HUES64 (cell line): ENCODE results near the gene TNS3.

ENCODE experiments used
- H3K27ac ChIP-seq: 2 replicates; pipeline ENCODE4 v1.7.0; 2013; ENCODE audit warnings: low read depth, low read length, inconsistent platforms
- H3K27me3 ChIP-seq: 2 replicates; pipeline ENCODE4 v1.6.1; 2013; ENCODE audit warnings: mild to moderate bottlenecking, low read length; ENCODE audit not compliant: insufficient read depth
- H3K36me3 ChIP-seq: 2 replicates; pipeline ENCODE4 v1.6.1; 2013; ENCODE audit warnings: mild to moderate bottlenecking, low read length; ENCODE audit not compliant: insufficient read depth
- H3K4me1 ChIP-seq: 2 replicates; pipeline ENCODE4 v1.6.1; 2013; ENCODE audit warnings: mild to moderate bottlenecking, low read length, moderate library complexity; ENCODE audit not compliant: insufficient read depth
- H3K4me3 ChIP-seq: 2 replicates; pipeline ENCODE4 v1.5.1; 2013; ENCODE audit warnings: mild to moderate bottlenecking, low read length, moderate library complexity
- H3K9ac ChIP-seq: 2 replicates; pipeline ENCODE4 v1.6.1; 2013; ENCODE audit warnings: mild to moderate bottlenecking, low read depth, low read length
- H3K9me3 ChIP-seq: 2 replicates; pipeline ENCODE4 v1.6.1; 2013; ENCODE audit warnings: low read depth, low read length; ENCODE audit not compliant: insufficient read depth
- WGBS: fragments of 150-250, 120-280 bp; methylation state at CpG from one replicate; pipeline ENCODE4 v1.1.7; 2013; ENCODE audit warnings: missing lambda C conversion rate; 5-methylcytosine and 5-hydroxymethylcytosine counted together

Gene TNS3

GRCh38 chr7:47301105-47301477, 280.8 kb downstream of the TNS3 start:
- Histone ChIP-seq H3K4me3 (no peak overlapping the region), H3K27ac (no peak overlapping the region), H3K4me1 (no peaks in the 10 kb centered on the region), H3K27me3 (no peaks in the 10 kb centered on the region), H3K9ac (no peak overlapping the region), H3K9me3 (no peaks in the 10 kb centered on the region), H3K36me3 (peaks cover 18% of the 10 kb centered on the region)
- 64% methylated on average over 6 of the region's 6 CpGs for WGBS

- 95% methylated on average over 11 of the region's 11 CpGs for WGBS
- Histone ChIP-seq H3K4me1 (no peaks in the 10 kb centered on the region), H3K27me3 (no peaks in the 10 kb centered on the region), H3K4me3 (no peak overlapping the region), H3K36me3 (peaks cover 21% of the 10 kb centered on the region), H3K9me3 (no peaks in the 10 kb centered on the region), H3K27ac (no peak overlapping the region), H3K9ac (no peak overlapping the region)
Measured at GRCh38 chr7:47300472-47301104, 281.3 kb downstream of the TNS3 start.

DNA sequence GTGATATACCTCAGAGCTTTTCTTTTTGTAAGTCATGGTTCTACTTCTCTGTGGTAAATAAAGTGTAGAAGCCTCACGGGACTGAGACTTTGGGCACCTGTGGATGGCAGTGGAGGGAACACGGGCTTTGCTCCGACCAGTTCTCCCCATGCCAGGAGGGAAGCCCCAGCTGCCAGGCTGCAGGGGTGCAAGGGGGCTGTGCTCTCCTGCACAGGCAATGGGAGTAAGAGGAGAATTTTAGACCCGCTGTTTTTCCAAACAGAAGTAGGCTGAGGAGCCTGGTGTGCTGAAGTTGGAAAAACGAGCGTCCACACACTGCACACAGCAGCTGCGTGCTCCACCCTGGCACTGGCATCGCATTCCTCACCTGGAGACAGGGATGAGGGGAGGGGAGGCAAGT, 282.4 kb downstream of the TNS3 start:
- no peaks in the 10 kb centered on the region for H3K9me3 ChIP-seq
- WGBS, result 97% methylated on average over 8 of the region's 8 CpGs
- peaks cover 21% of the 10 kb centered on the region for H3K36me3 ChIP-seq
- H3K9ac ChIP-seq, result no peak overlapping the region
- H3K27ac ChIP-seq, result no peak overlapping the region
- H3K4me1 ChIP-seq, result no peaks in the 10 kb centered on the region
- H3K27me3 ChIP-seq, result no peaks in the 10 kb centered on the region
- H3K4me3 ChIP-seq, result no peak overlapping the region

- Histone ChIP-seq H3K9me3 (no peaks in the 10 kb centered on the region), H3K36me3 (peaks cover 21% of the 10 kb centered on the region), H3K4me3 (no peak overlapping the region), H3K27me3 (no peaks in the 10 kb centered on the region), H3K4me1 (no peaks in the 10 kb centered on the region), H3K9ac (no peak overlapping the region), H3K27ac (no peak overlapping the region)
- 95% methylated on average over 12 of the region's 12 CpGs for WGBS
Measured at GRCh38 chr7:47298636-47299035, 283.3 kb downstream of the TNS3 start.

GRCh38 chr7:47297120-47297519, 284.8 kb downstream of the TNS3 start:
- WGBS, result 93% methylated on average over 8 of the region's 8 CpGs
- Histone ChIP-seq H3K27me3 (no peaks in the 10 kb centered on the region), H3K36me3 (peaks cover 34% of the 10 kb centered on the region), H3K4me1 (no peaks in the 10 kb centered on the region), H3K27ac (no peak overlapping the region), H3K4me3 (no peak overlapping the region), H3K9ac (no peak overlapping the region), H3K9me3 (no peaks in the 10 kb centered on the region)

DNA sequence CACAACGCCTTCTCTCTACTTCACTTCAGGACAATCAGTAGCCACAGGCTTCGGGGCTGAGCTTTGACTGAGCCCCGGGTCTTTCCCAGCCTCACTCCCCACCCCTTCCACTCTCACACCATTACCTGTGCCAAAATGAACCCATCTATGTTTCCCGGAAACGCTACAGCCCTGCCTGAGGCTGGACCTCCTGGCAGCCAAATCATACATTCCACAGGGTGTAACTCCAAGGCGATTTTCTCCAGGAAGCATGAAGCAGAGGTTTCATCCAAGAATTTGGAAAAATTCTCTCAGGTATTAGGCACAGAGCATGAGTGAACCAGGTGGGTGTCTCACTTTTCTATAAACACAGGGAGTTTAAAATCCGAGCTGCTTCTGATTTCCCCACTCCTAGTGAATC, 286.3 kb downstream of the TNS3 start:
- Histone ChIP-seq H3K36me3 (peaks cover 41% of the 10 kb centered on the region), H3K27me3 (no peaks in the 10 kb centered on the region), H3K9me3 (no peaks in the 10 kb centered on the region), H3K27ac (no peak overlapping the region), H3K4me1 (no peaks in the 10 kb centered on the region), H3K9ac (no peak overlapping the region), H3K4me3 (no peak overlapping the region)
- WGBS, result 89% methylated on average over 7 of the region's 7 CpGs

- Histone ChIP-seq H3K4me1 (no peaks in the 10 kb centered on the region), H3K36me3 (peaks cover 46% of the 10 kb centered on the region), H3K27me3 (no peaks in the 10 kb centered on the region), H3K9ac (no peak overlapping the region), H3K4me3 (no peak overlapping the region), H3K9me3 (no peaks in the 10 kb centered on the region), H3K27ac (no peak overlapping the region)
- 94% methylated on average over 4 of the region's 4 CpGs for WGBS
Measured at GRCh38 chr7:47294556-47295222, 287.2 kb downstream of the TNS3 start.

- no peak overlapping the region for H3K27ac ChIP-seq
- H3K4me1 ChIP-seq, result no peaks in the 10 kb centered on the region
- peaks cover 52% of the 10 kb centered on the region for H3K36me3 ChIP-seq
- H3K4me3 ChIP-seq, result no peak overlapping the region
- WGBS, result 90% methylated on average over 6 of the region's 6 CpGs
- no peak overlapping the region for H3K9ac ChIP-seq
- H3K9me3 ChIP-seq, result no peaks in the 10 kb centered on the region
- H3K27me3 ChIP-seq, result no peaks in the 10 kb centered on the region
Measured at GRCh38 chr7:47293884-47294555, 287.9 kb downstream of the TNS3 start.

- Histone ChIP-seq H3K27me3 (no peaks in the 10 kb centered on the region), H3K9ac (no peak overlapping the region), H3K4me1 (no peaks in the 10 kb centered on the region), H3K4me3 (no peak overlapping the region), H3K9me3 (no peaks in the 10 kb centered on the region), H3K27ac (no peak overlapping the region), H3K36me3 (peaks cover 54% of the 10 kb centered on the region)
- 93% methylated on average over 4 of the region's 4 CpGs for WGBS
Measured at GRCh38 chr7:47292832-47293309, 289.0 kb downstream of the TNS3 start.

- no peak overlapping the region for H3K4me3 ChIP-seq
- no peaks in the 10 kb centered on the region for H3K4me1 ChIP-seq
- H3K9me3 ChIP-seq, result no peaks in the 10 kb centered on the region
- H3K9ac ChIP-seq, result no peak overlapping the region
- H3K27ac ChIP-seq, result no peak overlapping the region
- no peaks in the 10 kb centered on the region for H3K27me3 ChIP-seq
- peaks cover 58% of the 10 kb centered on the region for H3K36me3 ChIP-seq
- 90% methylated on average over 4 of the region's 4 CpGs for WGBS
Measured at GRCh38 chr7:47291461-47292081, 290.3 kb downstream of the TNS3 start.

DNA sequence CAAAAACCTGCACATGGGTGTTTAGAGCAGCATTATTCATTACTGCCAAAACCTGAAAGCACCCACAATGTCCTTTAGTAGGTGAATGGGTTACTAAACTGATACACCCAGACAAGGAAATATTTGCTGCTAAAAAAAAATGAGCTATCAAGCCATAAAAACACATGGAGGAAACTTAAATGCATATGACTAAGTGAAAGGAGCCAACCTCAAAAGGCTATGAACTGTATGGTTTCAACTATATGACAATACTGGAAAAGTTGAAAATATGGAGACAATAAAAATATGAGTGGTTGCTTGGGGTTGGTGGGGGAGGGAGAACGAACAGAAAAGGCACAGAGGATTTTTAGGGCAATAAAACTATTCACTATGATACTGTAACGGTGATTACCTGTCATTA, 291.0 kb downstream of the TNS3 start:
- Histone ChIP-seq H3K36me3 (peaks cover 51% of the 10 kb centered on the region), H3K27ac (no peak overlapping the region), H3K9me3 (no peaks in the 10 kb centered on the region), H3K4me1 (no peaks in the 10 kb centered on the region), H3K9ac (no peak overlapping the region), H3K27me3 (no peaks in the 10 kb centered on the region), H3K4me3 (no peak overlapping the region)
- 97% methylated on average over 2 of the region's 2 CpGs for WGBS
